ENCODE results near the gene CNMD. TPM values are rescaled to one million over a fixed set of nuclear protein-coding genes. Genes with fewer than 3 reads are reported as not detected.

CNMD gene
- total RNA-seq, 2 donors from 2014 or later: 0.30 to 0.35 TPM

DNA sequence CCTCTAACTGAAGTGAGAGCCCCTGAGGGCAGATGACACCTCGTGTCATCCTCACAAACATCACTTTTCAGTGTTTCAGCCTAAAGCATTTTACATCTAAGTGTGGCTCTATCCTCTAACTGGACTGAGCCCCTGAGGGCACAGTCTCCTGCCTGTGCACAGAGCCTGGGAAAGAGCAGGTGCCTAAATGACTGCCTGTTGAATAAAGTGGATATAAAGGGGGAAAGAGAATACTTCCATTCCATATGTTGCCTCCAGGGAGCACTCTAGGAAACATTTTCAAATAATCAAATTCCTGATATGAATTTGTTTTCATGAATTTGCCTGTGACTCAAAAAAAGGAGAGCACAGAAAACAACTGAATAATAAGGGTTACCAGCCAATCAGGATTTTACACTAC, 32.2 kb downstream of the CNMD start:
- Histone ChIP-seq H3K27ac (no peak overlapping the region), H3K4me1 (no peaks in the 10 kb centered on the region)
- intact Hi-C loops (cut with DNase I): no loop called here

DNA sequence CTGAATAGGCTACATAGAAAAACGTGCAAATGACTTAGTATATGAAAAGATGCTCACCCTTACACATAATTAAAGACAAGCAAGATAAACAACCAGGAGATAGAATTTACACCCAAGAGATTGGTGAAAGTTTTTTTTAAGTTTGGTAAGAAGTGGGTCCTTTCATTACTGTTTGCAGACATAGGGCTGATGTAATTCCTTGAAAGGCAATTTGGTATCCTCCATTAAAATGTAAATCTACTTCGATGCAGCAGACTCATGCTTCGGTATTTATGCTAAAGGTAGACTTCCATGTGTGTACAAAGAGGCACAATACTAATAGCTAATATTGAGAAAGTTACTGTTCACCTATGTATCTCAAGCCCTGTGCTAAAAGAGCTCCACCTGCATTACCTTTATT, 33.5 kb downstream of the CNMD start:
- TF ChIP-seq, protein P1, sequence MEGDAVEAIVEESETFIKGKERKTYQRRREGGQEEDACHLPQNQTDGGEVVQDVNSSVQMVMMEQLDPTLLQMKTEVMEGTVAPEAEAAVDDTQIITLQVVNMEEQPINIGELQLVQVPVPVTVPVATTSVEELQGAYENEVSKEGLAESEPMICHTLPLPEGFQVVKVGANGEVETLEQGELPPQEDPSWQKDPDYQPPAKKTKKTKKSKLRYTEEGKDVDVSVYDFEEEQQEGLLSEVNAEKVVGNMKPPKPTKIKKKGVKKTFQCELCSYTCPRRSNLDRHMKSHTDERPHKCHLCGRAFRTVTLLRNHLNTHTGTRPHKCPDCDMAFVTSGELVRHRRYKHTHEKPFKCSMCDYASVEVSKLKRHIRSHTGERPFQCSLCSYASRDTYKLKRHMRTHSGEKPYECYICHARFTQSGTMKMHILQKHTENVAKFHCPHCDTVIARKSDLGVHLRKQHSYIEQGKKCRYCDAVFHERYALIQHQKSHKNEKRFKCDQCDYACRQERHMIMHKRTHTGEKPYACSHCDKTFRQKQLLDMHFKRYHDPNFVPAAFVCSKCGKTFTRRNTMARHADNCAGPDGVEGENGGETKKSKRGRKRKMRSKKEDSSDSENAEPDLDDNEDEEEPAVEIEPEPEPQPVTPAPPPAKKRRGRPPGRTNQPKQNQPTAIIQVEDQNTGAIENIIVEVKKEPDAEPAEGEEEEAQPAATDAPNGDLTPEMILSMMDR (IDR thresholded peaks at IDR 0.05): no peak
- intact Hi-C loops (cut with DNase I): no loop called here
- H3K36me3 ChIP-seq: no peaks in the 10 kb centered on the region

More for the DNA sequence above, 32.2 kb downstream of the CNMD start:
- no peak for DNase-seq
- TF ChIP-seq, protein P1 (IDR thresholded peaks at IDR 0.05): no peak
- Histone ChIP-seq H3K36me3 (no peaks in the 10 kb centered on the region), H3K9ac (ENCODE audit: low read depth in 2 of 2, low read length in 2 of 2) (no peak overlapping the region), H3K9me3 (no peaks in the 10 kb centered on the region), H3K27me3 (no peaks in the 10 kb centered on the region), H3K4me3 (no peak overlapping the region)

DNA sequence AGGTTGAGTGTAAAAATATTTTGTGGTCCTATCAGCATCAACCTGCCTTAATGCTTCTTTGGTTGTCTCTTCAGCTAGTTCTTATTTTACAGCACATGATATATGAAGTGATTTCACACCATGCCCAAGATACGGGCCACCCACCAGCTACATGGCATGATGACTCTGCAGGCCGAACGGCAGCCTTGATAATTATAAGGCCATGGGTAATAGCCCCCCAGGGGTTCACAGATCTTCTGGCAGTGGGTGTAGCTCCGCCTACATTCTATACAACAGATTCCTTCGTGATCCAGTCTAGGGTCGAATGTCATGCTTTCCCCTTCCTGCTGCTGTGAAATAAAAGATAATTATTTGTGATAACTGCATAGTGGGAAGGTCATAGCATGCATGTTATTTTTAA, 36.1 kb downstream of the CNMD start:
- no peak overlapping the region for H3K9ac ChIP-seq (ENCODE audit: low read depth in 2 of 2, low read length in 2 of 2)
- no peak for DNase-seq
- no peak overlapping the region for H3K27ac ChIP-seq
- TF ChIP-seq, protein P1 (IDR thresholded peaks at IDR 0.05): no peak
- intact Hi-C loops (cut with DNase I): no loop called here
- no peak overlapping the region for H3K4me3 ChIP-seq
- H3K9me3 ChIP-seq: no peaks in the 10 kb centered on the region
- no peaks in the 10 kb centered on the region for H3K4me1 ChIP-seq
- H3K36me3 ChIP-seq: no peaks in the 10 kb centered on the region
- H3K27me3 ChIP-seq: no peaks in the 10 kb centered on the region

More for the DNA sequence above, 33.5 kb downstream of the CNMD start:
- H3K9me3 ChIP-seq: no peaks in the 10 kb centered on the region
- no peak for DNase-seq
- H3K4me1 ChIP-seq: no peaks in the 10 kb centered on the region
- no peaks in the 10 kb centered on the region for H3K27me3 ChIP-seq
- no peak overlapping the region for H3K4me3 ChIP-seq
- H3K27ac ChIP-seq: no peak overlapping the region
- H3K9ac ChIP-seq (ENCODE audit: low read depth in 2 of 2, low read length in 2 of 2): no peak overlapping the region

DNA sequence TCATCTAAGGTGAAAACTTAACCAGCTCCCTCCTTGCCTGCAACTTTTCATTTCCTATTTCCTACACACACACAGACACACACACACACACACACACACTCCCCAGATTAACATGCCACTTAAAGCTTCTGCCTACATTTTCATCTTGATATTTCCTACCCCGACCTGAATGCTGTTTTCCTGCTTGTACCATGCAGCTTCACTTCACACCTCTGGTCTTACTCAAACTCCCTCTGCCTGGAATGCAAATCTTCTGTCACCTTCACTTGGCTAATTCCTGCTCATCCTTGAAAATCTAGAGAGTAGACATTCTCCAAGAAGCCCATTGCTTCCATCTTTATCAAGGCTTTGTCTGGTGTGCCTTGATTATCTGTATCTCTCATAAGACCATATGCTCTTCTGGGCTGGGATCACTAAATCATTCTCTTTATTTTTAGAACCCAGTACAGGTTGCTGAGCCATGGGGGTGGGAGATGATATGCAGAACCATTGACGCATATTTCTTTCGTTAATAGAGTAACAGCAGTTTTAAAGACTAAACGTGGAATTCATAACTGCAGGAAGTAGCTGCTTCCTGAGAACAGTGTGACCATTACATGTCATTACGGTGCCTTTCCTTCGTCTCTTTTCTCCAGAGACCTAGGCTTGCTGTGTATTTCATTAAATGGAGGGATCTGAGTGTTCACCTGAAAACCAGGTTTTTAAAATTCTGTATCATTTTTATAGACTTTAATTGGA, 37.7 kb downstream of the CNMD start:
- Histone ChIP-seq H3K36me3 (no peaks in the 10 kb centered on the region), H3K4me1 (no peaks in the 10 kb centered on the region), H3K9ac (ENCODE audit: low read depth in 2 of 2, low read length in 2 of 2) (no peak overlapping the region), H3K9me3 (no peaks in the 10 kb centered on the region), H3K4me3 (no peak overlapping the region), H3K27me3 (no peaks in the 10 kb centered on the region), H3K27ac (no peak overlapping the region)
- intact Hi-C loops (cut with DNase I): no loop called here
- TF ChIP-seq, protein P1 (IDR thresholded peaks at IDR 0.05): no peak
- no peak for DNase-seq

DNA sequence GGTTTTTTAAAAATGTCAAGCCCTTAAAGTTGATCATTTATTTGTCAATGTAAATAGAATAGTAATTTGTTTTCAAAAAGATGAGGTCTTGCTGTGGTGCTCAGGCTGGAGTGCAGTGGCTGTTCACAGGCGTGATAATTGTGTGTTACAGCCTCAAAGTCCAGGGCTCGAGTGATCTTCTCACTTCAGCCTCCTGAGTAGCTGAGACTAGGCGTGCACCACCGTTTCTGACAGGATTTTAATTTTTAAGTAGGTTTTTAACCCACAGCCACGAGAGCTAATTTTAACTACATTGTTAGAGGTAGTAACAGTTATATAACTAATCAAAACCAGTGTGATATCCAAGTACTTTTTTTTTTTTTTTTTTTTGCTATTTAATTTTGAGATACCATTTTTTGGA, 43.1 kb downstream of the CNMD start:
- intact Hi-C loops (cut with DNase I): no loop called here
- no peak overlapping the region for H3K27ac ChIP-seq
- no peaks in the 10 kb centered on the region for H3K4me1 ChIP-seq
- no peaks in the 10 kb centered on the region for H3K27me3 ChIP-seq
- H3K36me3 ChIP-seq: no peaks in the 10 kb centered on the region
- TF ChIP-seq, protein P1 (IDR thresholded peaks at IDR 0.05): no peak
- H3K9me3 ChIP-seq: no peaks in the 10 kb centered on the region
- no peak overlapping the region for H3K9ac ChIP-seq (ENCODE audit: low read depth in 2 of 2, low read length in 2 of 2)
- H3K4me3 ChIP-seq: no peak overlapping the region
- no peak for DNase-seq

Measured in colonic mucosa (tissue), 4 donors.